HepG2 (cell line): Measurements from ENCODE around the gene SCIN.

Source experiments
- TF ChIP-seq, protein P1 (sequence below): sonication (generic); formaldehyde crosslinking; IDR thresholded peaks from 2 replicates; pipeline ENCODE4 v1.5.0; 2020; ENCODE audit warnings: mild to moderate bottlenecking, missing genetic modification reagents, moderate library complexity
- TF ChIP-seq, protein P2 (sequence below): sonication (generic); formaldehyde crosslinking; IDR thresholded peaks from 2 replicates; pipeline ENCODE4 v1.5.0; 2020; ENCODE audit warnings: missing genetic modification reagents

DNA sequence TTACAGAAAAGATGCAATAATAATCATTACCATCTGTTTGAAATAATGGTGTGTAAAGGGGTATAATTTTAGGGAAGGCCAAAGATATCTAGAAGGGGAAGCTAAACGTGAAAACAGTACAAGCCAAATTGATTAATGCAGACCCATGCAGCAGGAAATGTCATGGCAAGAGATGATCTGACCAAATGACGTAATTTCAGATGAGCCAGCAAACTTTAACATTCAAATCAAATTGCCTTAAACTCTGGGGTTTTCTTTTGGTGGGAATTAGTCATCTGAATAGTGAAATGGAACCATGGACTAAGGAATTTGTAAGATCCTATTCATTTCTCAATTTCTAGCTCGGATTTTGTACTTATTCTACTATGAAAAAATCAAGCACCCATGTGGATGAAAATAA, 21.4 kb upstream of the SCIN start:
- TF ChIP-seq, protein P1, sequence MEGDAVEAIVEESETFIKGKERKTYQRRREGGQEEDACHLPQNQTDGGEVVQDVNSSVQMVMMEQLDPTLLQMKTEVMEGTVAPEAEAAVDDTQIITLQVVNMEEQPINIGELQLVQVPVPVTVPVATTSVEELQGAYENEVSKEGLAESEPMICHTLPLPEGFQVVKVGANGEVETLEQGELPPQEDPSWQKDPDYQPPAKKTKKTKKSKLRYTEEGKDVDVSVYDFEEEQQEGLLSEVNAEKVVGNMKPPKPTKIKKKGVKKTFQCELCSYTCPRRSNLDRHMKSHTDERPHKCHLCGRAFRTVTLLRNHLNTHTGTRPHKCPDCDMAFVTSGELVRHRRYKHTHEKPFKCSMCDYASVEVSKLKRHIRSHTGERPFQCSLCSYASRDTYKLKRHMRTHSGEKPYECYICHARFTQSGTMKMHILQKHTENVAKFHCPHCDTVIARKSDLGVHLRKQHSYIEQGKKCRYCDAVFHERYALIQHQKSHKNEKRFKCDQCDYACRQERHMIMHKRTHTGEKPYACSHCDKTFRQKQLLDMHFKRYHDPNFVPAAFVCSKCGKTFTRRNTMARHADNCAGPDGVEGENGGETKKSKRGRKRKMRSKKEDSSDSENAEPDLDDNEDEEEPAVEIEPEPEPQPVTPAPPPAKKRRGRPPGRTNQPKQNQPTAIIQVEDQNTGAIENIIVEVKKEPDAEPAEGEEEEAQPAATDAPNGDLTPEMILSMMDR (CRISPR knock-in tag): no peak
- TF ChIP-seq, protein P2, sequence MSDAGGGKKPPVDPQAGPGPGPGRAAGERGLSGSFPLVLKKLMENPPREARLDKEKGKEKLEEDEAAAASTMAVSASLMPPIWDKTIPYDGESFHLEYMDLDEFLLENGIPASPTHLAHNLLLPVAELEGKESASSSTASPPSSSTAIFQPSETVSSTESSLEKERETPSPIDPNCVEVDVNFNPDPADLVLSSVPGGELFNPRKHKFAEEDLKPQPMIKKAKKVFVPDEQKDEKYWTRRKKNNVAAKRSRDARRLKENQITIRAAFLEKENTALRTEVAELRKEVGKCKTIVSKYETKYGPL (CRISPR knock-in tag): no peak
